ENCODE results near the gene EFNA1.

Gene EFNA1

GRCh38 chr1:155174324-155175280 lies 46.9 kb downstream of the EFNA1 start:
- DNase-seq (ENCODE audit: low spot score), result no peak

- no peak for DNase-seq (ENCODE audit: low spot score)
These were observed 47.7 kb downstream of the EFNA1 start for GRCh38 chr1:155175281-155175926.

DNA sequence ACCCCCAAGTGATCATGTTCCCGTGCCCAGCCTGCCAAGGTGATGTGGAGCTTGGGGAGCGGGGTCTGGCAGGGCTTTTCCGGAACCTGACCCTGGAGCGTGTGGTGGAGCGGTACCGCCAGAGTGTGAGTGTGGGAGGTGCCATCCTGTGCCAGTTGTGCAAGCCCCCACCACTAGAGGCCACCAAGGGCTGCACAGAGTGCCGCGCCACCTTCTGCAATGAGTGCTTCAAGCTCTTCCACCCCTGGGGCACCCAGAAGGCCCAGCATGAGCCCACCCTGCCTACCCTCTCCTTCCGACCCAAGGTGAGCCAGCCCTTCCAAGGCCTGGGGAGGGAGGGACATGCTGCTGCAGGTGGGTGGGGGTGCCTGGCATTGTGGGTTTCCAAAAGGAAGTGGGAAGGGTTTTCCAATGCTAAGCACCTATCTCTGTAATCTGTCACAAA lies 48.3 kb downstream of the EFNA1 start:
- DNase-seq (ENCODE audit: low spot score), result no peak

- DNase-seq (ENCODE audit: low spot score), result peak; percentile 98
These were observed 48.9 kb downstream of the EFNA1 start for GRCh38 chr1:155176544-155177071.

- no peak for DNase-seq (ENCODE audit: low spot score)
These were observed 49.7 kb downstream of the EFNA1 start for GRCh38 chr1:155177192-155177917.

- DNase-seq (ENCODE audit: low spot score), result no peak
These were observed 50.2 kb downstream of the EFNA1 start for GRCh38 chr1:155177918-155178281.

DNA sequence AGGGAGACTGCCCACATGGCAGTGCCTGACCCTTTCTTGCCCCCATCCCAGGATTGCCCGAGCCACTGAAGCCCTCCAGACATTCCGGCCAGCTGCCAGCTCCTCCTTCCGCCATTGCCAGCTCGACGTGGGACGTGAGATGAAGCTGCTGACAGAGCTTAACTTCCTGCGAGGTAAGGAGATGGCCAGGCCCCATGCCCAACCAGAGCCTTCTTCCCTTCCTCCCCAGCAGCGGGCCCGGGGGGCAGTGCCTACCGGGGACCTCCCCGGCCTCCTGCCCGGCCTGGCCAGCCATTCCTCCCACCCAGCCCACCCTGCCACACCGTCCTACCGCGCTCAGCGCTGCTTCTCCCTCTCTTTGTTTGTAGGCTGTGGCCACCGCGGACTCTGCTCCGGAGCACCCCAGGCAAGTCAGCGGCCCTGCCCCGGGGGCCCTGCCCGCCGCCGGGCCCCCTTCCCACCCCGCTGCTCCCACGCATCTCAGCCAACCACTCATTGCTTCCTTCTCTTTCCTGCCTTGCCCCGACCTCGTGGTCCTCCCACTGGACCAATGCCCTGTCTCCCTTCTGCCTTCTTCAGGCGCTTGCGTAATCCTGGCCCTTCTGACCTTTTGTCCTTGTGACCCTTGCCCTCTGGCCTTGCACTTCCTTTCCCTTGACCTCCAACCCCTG lies 50.9 kb downstream of the EFNA1 start:
- DNase-seq (ENCODE audit: low spot score), result no peak

DNA sequence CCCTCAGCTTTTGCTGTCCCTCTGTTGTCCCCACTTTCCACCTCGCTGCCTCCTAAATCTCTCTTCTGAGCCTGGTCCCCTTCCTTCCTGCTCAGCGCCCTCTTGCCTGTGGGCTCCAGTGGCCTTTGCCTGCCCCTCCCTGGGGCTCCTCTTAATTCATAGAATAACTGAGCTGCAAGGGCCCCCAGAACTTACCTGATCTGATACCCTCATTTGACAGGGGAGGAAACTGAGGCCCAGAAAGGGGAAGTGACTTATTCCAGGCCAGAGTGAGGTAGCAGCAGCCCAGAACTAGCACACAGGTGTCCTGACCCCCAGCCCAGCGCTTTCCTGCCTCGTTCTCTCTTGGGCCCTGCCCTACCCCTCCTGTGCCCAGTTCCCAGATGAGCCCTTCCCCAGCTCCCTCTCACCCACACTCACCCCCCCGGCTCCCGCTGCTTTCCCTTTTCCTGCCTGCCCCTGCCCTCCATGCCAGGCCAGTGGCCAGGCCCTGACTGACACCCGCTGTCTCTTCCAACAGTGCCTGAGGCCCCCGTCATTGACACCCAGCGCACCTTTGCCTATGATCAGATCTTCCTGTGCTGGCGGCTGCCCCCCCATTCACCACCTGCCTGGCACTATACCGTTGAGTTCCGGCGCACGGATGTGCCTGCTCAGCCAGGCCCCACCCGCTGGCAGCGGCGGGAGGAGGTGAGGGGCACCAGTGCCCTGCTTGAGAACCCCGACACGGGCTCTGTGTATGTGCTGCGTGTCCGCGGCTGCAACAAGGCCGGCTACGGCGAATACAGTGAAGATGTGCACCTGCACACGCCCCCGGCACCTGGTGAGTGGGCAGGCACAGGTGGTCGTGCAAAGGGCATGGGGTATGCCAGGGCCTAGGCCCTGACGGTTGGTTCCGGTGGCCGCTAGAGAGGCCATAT lies 51.7 kb downstream of the EFNA1 start:
- DNase-seq (ENCODE audit: low spot score), result no peak

GRCh38 chr1:155181371-155182051 lies 53.8 kb downstream of the EFNA1 start:
- no peak for DNase-seq (ENCODE audit: low spot score)

GRCh38 chr1:155182052-155182550 lies 54.4 kb downstream of the EFNA1 start:
- DNase-seq (ENCODE audit: low spot score), result no peak

- DNase-seq (ENCODE audit: low spot score), result no peak
These were observed 56.1 kb downstream of the EFNA1 start for GRCh38 chr1:155183775-155184221.

DNA sequence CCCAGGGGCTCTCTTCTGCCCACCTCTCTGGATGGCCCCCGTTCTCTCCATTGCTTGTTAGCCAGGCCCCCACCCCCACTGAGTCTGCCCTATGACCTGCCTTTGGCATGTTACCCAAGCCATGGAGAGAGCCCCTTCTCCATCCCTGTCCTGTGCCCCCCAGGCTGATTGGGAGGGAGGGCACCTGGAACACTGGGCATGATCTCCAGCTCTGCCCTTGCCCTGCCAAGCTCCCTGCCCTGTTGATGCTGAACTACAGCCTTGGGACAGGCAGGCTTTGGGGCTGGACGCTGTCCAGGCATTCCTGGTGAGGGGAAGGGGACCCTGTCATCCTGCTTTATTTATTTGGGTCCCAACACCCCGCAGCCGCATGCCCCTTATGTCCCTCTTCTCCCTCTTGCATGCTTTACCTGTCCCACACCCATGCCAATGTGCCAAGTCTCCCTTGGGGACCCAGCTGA lies 56.7 kb downstream of the EFNA1 start:
- DNase-seq (ENCODE audit: low spot score), result no peak

Measured in COLO829 (cell line).